Measurements from ENCODE around the gene GPR160. TPM values are rescaled to one million over a fixed set of nuclear protein-coding genes. Genes with fewer than 3 reads are reported as not detected.

The GPR160 gene
- total RNA-seq, 1 experiment from 2014 or later: 1.8 TPM

GRCh38 chr3:170089862-170090600, 52.2 kb downstream of the GPR160 start:
- intact Hi-C loops (cut with micrococcal nuclease): no loop called here
- TF ChIP-seq CTCF (IDR thresholded peaks at IDR 0.05; ENCODE audit: unreplicated experiment): no peak
- Mint-ChIP-seq H3K4me1 (ENCODE audit: insufficient read depth, unreplicated experiment) (no peaks in the 10 kb centered on the region), H3K9me3 (ENCODE audit: unreplicated experiment) (no peaks in the 10 kb centered on the region), H3K36me3 (ENCODE audit: insufficient read depth, unreplicated experiment) (peaks cover 77% of the 10 kb centered on the region), H3K27me3 (ENCODE audit: insufficient read depth, unreplicated experiment) (no peaks in the 10 kb centered on the region), H3K4me3 (ENCODE audit: unreplicated experiment) (no peak overlapping the region), H3K27ac (ENCODE audit: low read depth, unreplicated experiment) (no peak overlapping the region)
- POLR2A ChIA-PET: interaction anchor here (0.5 to 1.7 kb wide), 3 partner anchors 11 to 143 kb away, joined by 3 read pairs; no protein-coding TSS in a partner anchor
- BruUV-seq (replicated peaks): no TSS peak
- CTCF ChIA-PET: interaction anchor here (0.6 kb wide), 2 partner anchors 123 to 784 kb away, joined by 4 read pairs; partner anchors contain the start of gene SEC62
- peak; percentile 31 for DNase-seq (ENCODE audit: unreplicated experiment)

GRCh38 chr3:170090601-170090981, 52.8 kb downstream of the GPR160 start:
- TF ChIP-seq CTCF (IDR thresholded peaks at IDR 0.05; ENCODE audit: unreplicated experiment): no peak
- no peak overlapping the region for H3K27ac Mint-ChIP-seq (ENCODE audit: low read depth, unreplicated experiment)
- CTCF ChIA-PET: interaction anchor here (0.6 kb wide), 2 partner anchors 375 to 783 kb away, joined by 4 read pairs; no protein-coding TSS in a partner anchor
- DNase-seq (ENCODE audit: unreplicated experiment): no peak
- H3K4me1 Mint-ChIP-seq (ENCODE audit: insufficient read depth, unreplicated experiment): no peaks in the 10 kb centered on the region
- BruUV-seq (replicated peaks): no TSS peak
- intact Hi-C loops (cut with micrococcal nuclease): no loop called here
- H3K4me3 Mint-ChIP-seq (ENCODE audit: unreplicated experiment): no peak overlapping the region
- H3K36me3 Mint-ChIP-seq (ENCODE audit: insufficient read depth, unreplicated experiment): peaks cover 77% of the 10 kb centered on the region
- no peaks in the 10 kb centered on the region for H3K27me3 Mint-ChIP-seq (ENCODE audit: insufficient read depth, unreplicated experiment)
- H3K9me3 Mint-ChIP-seq (ENCODE audit: unreplicated experiment): no peaks in the 10 kb centered on the region
- POLR2A ChIA-PET: interaction anchor here (0.5 to 1.1 kb wide), 2 partner anchors 28 to 318 kb away, joined by 3 read pairs; no protein-coding TSS in a partner anchor

GRCh38 chr3:170092907-170093306, 55.1 kb downstream of the GPR160 start:
- Mint-ChIP-seq H3K27ac (ENCODE audit: low read depth, unreplicated experiment) (no peak overlapping the region), H3K4me1 (ENCODE audit: insufficient read depth, unreplicated experiment) (no peaks in the 10 kb centered on the region), H3K4me3 (ENCODE audit: unreplicated experiment) (no peak overlapping the region), H3K27me3 (ENCODE audit: insufficient read depth, unreplicated experiment) (no peaks in the 10 kb centered on the region), H3K9me3 (ENCODE audit: unreplicated experiment) (no peaks in the 10 kb centered on the region), H3K36me3 (ENCODE audit: insufficient read depth, unreplicated experiment) (peaks cover 80% of the 10 kb centered on the region)
- no peak for TF ChIP-seq CTCF (IDR thresholded peaks at IDR 0.05; ENCODE audit: unreplicated experiment)
- POLR2A ChIA-PET: no interaction called here
- DNase-seq (ENCODE audit: unreplicated experiment): no peak
- CTCF ChIA-PET: no interaction called here
- no TSS peak for BruUV-seq (replicated peaks)
- intact Hi-C loops (cut with micrococcal nuclease): no loop called here

GRCh38 chr3:170095771-170096170, 58.0 kb downstream of the GPR160 start:
- peaks cover 86% of the 10 kb centered on the region for H3K36me3 Mint-ChIP-seq (ENCODE audit: insufficient read depth, unreplicated experiment)
- no peak for TF ChIP-seq CTCF (IDR thresholded peaks at IDR 0.05; ENCODE audit: unreplicated experiment)
- no TSS peak for BruUV-seq (replicated peaks)
- no peaks in the 10 kb centered on the region for H3K9me3 Mint-ChIP-seq (ENCODE audit: unreplicated experiment)
- no peaks in the 10 kb centered on the region for H3K4me1 Mint-ChIP-seq (ENCODE audit: insufficient read depth, unreplicated experiment)
- peak overlapping the region; percentile 29 for H3K27ac Mint-ChIP-seq (ENCODE audit: low read depth, unreplicated experiment)
- DNase-seq (ENCODE audit: unreplicated experiment): no peak
- no peak overlapping the region for H3K4me3 Mint-ChIP-seq (ENCODE audit: unreplicated experiment)
- intact Hi-C loops (cut with micrococcal nuclease): no loop called here
- ChIA-PET POLR2A (interaction anchor here (0.8 to 1.1 kb wide), 3 partner anchors 14 to 19 kb away, joined by 3 to 4 read pairs (median 4); no protein-coding TSS in a partner anchor), CTCF (interaction anchor here (0.6 kb wide), 1 partner anchor 82 kb away, joined by 4 read pairs; no protein-coding TSS in a partner anchor)
- H3K27me3 Mint-ChIP-seq (ENCODE audit: insufficient read depth, unreplicated experiment): no peaks in the 10 kb centered on the region
